Neural crest cell (in vitro differentiated cells): ENCODE measurements around the gene CEP131. TPM values are rescaled to one million over a fixed set of nuclear protein-coding genes. Genes with fewer than 3 reads are reported as not detected.

Source experiments
- DNase-seq: peaks from one replicate; pipeline ENCODE4 v3.0.0; 2021; ENCODE audit warnings: low read depth, mixed read lengths, low spot score
- H3K27ac Mint-ChIP-seq: one replicate; pipeline ENCODE4 v1.8.0; 2021; ENCODE audit warnings: mild to moderate bottlenecking, mixed read lengths; ENCODE audit not compliant: unreplicated experiment
- H3K27me3 Mint-ChIP-seq: 2 replicates; pipeline ENCODE4 v1.8.0; 2021; ENCODE audit warnings: low read depth, mild to moderate bottlenecking, mixed read lengths
- H3K36me3 Mint-ChIP-seq: 2 replicates; pipeline ENCODE4 v1.8.0; 2021; ENCODE audit warnings: low read depth, mild to moderate bottlenecking, mixed read lengths
- H3K4me1 Mint-ChIP-seq: 2 replicates; pipeline ENCODE4 v1.8.0; 2021; ENCODE audit warnings: mixed read lengths
- H3K4me3 Mint-ChIP-seq: one replicate; pipeline ENCODE4 v1.8.0; 2021; ENCODE audit warnings: mild to moderate bottlenecking, mixed read lengths
- H3K9me3 Mint-ChIP-seq: 2 replicates; pipeline ENCODE4 v1.8.0; 2021; ENCODE audit warnings: mixed read lengths
- total RNA-seq: library from RNA; stranded (reverse); gene quantifications from 2 replicates; pipeline ENCODE4 v1.2.1, GENCODE V29; 2021
- TF ChIP-seq, protein P1 (sequence below): fragments of 200-600 bp; sonication (generic); conservative IDR thresholded peaks from 2 replicates; pipeline ENCODE4 v1.5.0; 2021; ENCODE audit warnings: antibody characterized with exemption, mild to moderate bottlenecking

Gene CEP131
- total RNA-seq, 1 donor from 2014 or later, result 42.5 TPM

DNA sequence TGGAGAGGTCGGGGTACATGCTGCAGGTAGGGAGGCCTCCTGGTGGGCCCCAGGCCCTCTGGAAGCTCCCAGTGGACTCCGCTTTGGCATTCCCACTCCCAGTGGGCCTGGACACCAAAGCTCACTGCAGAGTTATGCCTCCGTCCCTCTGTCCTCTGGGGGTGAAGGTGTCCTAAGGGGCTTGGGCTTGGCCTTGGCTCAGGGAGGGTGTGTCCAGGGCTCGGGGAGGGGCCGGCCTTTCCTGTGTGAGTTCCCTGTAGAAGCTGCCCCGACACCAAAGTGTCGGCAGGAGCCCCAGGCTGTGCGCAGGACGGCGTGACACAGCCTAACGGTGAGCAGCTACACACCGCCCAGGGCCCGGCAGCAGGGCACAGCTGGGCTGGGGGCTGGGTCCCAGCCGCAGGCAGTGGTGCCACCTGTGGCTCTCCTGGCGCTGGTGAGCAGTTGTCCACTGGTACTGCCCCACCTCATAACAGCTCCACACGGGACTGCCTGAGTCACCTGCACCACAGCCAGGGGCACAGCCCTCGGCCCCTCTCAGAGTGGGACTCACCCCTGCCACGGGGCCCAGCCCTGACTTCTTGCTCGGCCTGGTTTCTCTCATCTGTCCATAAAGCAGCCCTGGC is 10.0 kb upstream of the CEP131 start:
- Mint-ChIP-seq H3K27me3 (no peaks in the 10 kb centered on the region), H3K4me3 (no peak overlapping the region), H3K36me3 (peaks cover 10% of the 10 kb centered on the region), H3K9me3 (no peaks in the 10 kb centered on the region), H3K27ac (peak overlapping the region; percentile 67), H3K4me1 (peaks cover 4% of the 10 kb centered on the region)
- no peak for DNase-seq
- TF ChIP-seq, protein P1, sequence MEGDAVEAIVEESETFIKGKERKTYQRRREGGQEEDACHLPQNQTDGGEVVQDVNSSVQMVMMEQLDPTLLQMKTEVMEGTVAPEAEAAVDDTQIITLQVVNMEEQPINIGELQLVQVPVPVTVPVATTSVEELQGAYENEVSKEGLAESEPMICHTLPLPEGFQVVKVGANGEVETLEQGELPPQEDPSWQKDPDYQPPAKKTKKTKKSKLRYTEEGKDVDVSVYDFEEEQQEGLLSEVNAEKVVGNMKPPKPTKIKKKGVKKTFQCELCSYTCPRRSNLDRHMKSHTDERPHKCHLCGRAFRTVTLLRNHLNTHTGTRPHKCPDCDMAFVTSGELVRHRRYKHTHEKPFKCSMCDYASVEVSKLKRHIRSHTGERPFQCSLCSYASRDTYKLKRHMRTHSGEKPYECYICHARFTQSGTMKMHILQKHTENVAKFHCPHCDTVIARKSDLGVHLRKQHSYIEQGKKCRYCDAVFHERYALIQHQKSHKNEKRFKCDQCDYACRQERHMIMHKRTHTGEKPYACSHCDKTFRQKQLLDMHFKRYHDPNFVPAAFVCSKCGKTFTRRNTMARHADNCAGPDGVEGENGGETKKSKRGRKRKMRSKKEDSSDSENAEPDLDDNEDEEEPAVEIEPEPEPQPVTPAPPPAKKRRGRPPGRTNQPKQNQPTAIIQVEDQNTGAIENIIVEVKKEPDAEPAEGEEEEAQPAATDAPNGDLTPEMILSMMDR, result no peak

DNA sequence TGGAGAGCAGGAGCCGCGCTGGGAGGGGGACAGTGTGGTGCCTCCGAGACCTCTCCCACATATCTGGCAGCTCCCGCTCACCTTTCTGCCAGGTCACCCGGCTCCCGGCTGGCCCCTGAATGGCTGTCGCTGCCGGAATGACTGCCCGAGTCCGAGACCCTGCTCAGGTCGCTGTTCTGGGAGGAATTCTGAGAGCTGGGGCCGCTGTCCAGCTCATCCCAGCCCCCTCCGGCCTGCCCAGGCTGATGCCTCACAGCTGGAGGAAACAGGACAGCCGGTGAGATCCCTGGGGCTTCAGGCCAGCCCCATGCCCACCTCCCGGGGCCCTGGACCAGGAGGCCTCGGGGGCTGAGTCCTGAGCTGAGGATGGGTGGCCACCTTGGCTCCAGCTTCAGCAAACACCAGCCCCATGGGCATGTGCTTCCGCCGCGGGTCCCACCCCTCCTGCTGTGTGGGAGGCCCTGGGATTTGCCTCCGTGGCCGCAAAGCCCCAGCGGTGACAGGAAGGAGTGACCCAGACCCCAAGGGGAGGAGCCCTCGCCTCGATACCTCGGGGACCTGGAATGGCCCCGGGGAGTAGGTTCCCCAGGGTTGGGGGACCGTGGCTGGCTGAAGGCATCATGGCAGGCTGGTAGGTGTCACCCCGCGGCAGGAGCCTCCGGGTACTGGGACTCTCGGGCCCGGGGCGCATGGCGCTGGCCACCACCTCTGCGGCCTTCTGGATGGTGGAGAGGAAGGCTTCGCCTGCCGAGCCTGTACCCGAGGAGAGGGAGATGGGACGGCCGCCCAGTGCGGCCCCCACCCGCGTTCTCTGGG is 9.2 kb upstream of the CEP131 start:
- TF ChIP-seq, protein P1, result no peak
- no peak overlapping the region for H3K4me3 Mint-ChIP-seq
- peaks cover 12% of the 10 kb centered on the region for H3K36me3 Mint-ChIP-seq
- H3K9me3 Mint-ChIP-seq, result no peaks in the 10 kb centered on the region
- H3K27ac Mint-ChIP-seq, result no peak overlapping the region
- no peaks in the 10 kb centered on the region for H3K27me3 Mint-ChIP-seq
- H3K4me1 Mint-ChIP-seq, result no peaks in the 10 kb centered on the region
- no peak for DNase-seq

DNA sequence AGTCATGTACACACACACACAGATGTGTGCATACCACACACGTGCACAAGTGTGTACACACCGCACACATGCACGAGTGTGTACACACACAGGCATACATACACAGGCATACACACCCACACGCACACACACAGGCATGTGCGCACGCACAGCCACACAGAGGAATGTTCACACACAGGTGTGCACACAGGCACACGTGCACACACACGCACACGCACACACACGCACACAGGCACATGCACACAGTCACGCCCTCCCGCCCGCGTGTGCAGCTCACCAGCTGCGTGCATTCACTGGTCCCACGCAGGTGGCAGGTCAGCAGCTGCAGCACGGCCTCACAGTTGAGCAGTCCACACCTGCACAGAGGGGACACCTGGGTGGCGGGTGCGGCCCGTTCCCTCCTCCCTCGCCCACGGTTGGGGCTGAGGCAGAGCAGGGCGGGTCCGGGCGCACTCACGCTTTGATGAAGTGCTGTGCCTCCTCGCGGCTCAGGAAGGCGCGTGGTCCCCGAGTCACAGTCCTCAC is 8.4 kb upstream of the CEP131 start:
- Mint-ChIP-seq H3K4me1 (no peaks in the 10 kb centered on the region), H3K9me3 (no peaks in the 10 kb centered on the region), H3K27me3 (no peaks in the 10 kb centered on the region), H3K4me3 (peak overlapping the region; percentile 19), H3K36me3 (peaks cover 12% of the 10 kb centered on the region), H3K27ac (no peak overlapping the region)
- TF ChIP-seq, protein P1, result no peak
- DNase-seq, result no peak

DNA sequence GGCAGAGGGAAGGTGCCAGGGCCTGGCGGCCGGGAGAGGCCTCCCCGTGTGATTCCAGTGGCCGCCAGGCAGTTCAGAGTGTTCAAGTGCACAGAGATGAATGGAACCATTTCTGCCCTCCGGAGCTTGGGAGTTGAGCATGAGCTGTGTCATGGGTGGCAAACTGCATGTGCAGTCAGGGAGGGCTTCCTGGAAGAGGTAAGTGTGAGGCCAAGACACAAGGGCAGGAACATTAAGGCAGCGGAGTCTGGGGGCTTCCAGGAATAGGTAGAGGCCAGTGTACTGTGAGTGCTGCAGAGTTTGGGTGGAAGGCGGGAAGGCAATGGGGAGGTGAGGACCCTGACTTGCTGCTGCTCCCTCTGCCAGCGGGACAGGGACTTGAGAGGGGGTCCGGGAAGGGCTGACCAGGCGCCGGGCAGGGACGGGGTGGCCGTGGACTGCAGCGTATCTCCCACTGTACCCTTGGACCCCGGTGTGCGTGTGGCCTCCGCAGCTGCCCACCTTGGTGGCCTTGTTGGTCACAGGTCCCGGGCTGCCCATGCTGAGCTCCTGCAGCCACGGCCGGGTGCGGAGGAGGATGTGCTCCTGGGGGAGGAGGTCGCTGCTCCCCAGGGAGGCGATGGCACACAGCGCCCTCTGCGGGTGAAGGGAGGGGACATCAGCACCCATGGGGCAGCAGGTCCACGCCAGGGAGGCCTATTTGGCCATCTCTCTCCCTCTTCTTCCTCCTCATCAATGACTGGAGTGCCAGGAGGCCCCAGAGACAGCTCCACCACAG is 7.5 kb upstream of the CEP131 start:
- no peaks in the 10 kb centered on the region for H3K27me3 Mint-ChIP-seq
- no peak for DNase-seq

DNA sequence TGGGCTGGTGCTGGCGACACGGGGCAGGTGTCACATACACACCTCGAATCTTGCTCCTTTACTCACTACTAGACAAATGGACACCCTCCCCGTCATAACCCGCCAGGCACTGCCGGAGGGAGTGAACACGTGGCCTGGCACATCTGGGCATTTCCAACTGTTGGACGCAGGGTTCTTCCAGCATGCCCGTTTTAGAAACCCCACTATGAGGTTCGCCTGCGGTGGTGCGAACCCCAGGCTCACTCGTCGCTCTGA is 6.8 kb upstream of the CEP131 start:
- Mint-ChIP-seq H3K4me1 (no peaks in the 10 kb centered on the region), H3K27ac (no peak overlapping the region), H3K36me3 (peaks cover 12% of the 10 kb centered on the region), H3K9me3 (no peaks in the 10 kb centered on the region), H3K4me3 (no peak overlapping the region), H3K27me3 (no peaks in the 10 kb centered on the region)
- TF ChIP-seq, protein P1, result no peak
- DNase-seq, result no peak

More for the DNA sequence above, 7.5 kb upstream of the CEP131 start:
- no peaks in the 10 kb centered on the region for H3K9me3 Mint-ChIP-seq
- no peak overlapping the region for H3K4me3 Mint-ChIP-seq
- no peak overlapping the region for H3K27ac Mint-ChIP-seq
- no peaks in the 10 kb centered on the region for H3K4me1 Mint-ChIP-seq
- TF ChIP-seq, protein P1, result peak; percentile 44
- peaks cover 12% of the 10 kb centered on the region for H3K36me3 Mint-ChIP-seq
